SK-N-MC (cell line): ENCODE data around the gene COX4I2.

ENCODE experiments used
- EZH2 ChIP-seq: fragments of 200-600 bp; sonication (generic); IDR thresholded peaks from one replicate; pipeline ENCODE4 v1.6.1; 2017; ENCODE audit warnings: antibody characterized with exemption
- POLR2AphosphoS5 ChIP-seq: IDR thresholded peaks from 2 replicates; pipeline ENCODE4 v1.6.1; 2012; ENCODE audit warnings: mild to moderate bottlenecking, low read depth, low read length, borderline replicate concordance

DNA sequence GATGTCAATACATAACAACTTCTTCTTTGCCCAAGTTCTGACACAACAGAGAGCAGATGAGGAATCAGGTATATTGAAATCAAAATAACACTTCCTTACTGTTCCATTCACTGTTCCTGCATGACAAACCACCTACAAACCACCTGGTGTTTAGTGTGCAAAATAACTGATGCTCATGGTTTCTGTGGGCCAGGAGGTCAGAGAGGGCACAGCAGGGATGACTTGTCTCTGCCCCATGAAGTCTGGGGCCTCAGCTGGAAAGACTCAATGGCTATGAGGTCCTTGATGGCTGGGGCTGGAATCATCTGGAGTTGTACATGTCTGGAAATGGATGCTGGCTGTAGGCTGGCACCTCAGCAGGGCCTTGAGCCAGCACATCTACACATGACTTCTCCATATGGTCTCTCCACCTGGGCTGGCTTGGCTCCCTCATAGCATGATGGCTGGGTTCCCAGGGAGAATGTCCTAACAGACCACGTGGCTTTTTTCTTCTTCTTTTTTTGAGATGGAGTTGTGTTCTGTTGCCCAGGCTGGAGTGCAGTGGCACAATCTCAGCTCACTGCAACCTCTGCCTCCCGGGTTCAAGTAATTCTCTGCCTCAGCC is 7.4 kb upstream of the COX4I2 start:
- TF ChIP-seq POLR2AphosphoS5 (no peak), EZH2 (no peak)
